ENCODE data around the gene BOD1L1.
"Not testable (repeated sequence)": the region's sequence is repeated elsewhere in the genome, so short reads cannot be mapped to it uniquely, and the experiment has no call there.

BOD1L1 gene

GRCh38 chr4:13601048-13601447, 26.5 kb downstream of the BOD1L1 start:
- ATAC-seq (no peak), DNase-seq (no peak)
- Mint-ChIP-seq H3K27ac (peak overlapping the region; percentile 5), H3K4me1 (peaks cover 11% of the 10 kb centered on the region), H3K9me3 (no peaks in the 10 kb centered on the region), H3K4me3 (no peak overlapping the region), H3K36me3 (ENCODE audit: low read depth) (peaks cover 53% of the 10 kb centered on the region), H3K27me3 (no peaks in the 10 kb centered on the region)

GRCh38 chr4:13599159-13599558, 28.4 kb downstream of the BOD1L1 start:
- H3K36me3 Mint-ChIP-seq (ENCODE audit: low read depth) = peaks cover 49% of the 10 kb centered on the region
- no peaks in the 10 kb centered on the region for H3K27me3 Mint-ChIP-seq
- H3K4me3 Mint-ChIP-seq = no peak overlapping the region
- no peak overlapping the region for H3K27ac Mint-ChIP-seq
- peaks cover 11% of the 10 kb centered on the region for H3K4me1 Mint-ChIP-seq
- DNase-seq (no peak), ATAC-seq (no peak)
- H3K9me3 Mint-ChIP-seq = no peaks in the 10 kb centered on the region

GRCh38 chr4:13597604-13598003, 29.9 kb downstream of the BOD1L1 start:
- Mint-ChIP-seq H3K9me3 (no peaks in the 10 kb centered on the region), H3K36me3 (ENCODE audit: low read depth) (peaks cover 38% of the 10 kb centered on the region), H3K27me3 (no peaks in the 10 kb centered on the region), H3K4me1 (peaks cover 11% of the 10 kb centered on the region), H3K4me3 (no peak overlapping the region), H3K27ac (no peak overlapping the region)
- ATAC-seq (no peak), DNase-seq (no peak)

GRCh38 chr4:13597141-13597540, 30.4 kb downstream of the BOD1L1 start:
- H3K4me1 Mint-ChIP-seq = peaks cover 11% of the 10 kb centered on the region
- H3K27ac Mint-ChIP-seq = no peak overlapping the region
- ATAC-seq = no peak
- DNase-seq = no peak
- H3K36me3 Mint-ChIP-seq (ENCODE audit: low read depth) = peaks cover 38% of the 10 kb centered on the region
- no peaks in the 10 kb centered on the region for H3K27me3 Mint-ChIP-seq
- H3K9me3 Mint-ChIP-seq = no peaks in the 10 kb centered on the region
- no peak overlapping the region for H3K4me3 Mint-ChIP-seq

- no peak overlapping the region for H3K27ac Mint-ChIP-seq
- H3K4me1 Mint-ChIP-seq = no peaks in the 10 kb centered on the region
- H3K36me3 Mint-ChIP-seq (ENCODE audit: low read depth) = peaks cover 29% of the 10 kb centered on the region
- ATAC-seq (no peak), DNase-seq (no peak)
- no peak overlapping the region for H3K4me3 Mint-ChIP-seq
- H3K9me3 Mint-ChIP-seq = no peaks in the 10 kb centered on the region
- H3K27me3 Mint-ChIP-seq = no peaks in the 10 kb centered on the region
Observed at GRCh38 chr4:13592220-13592619, 35.3 kb downstream of the BOD1L1 start.

DNA sequence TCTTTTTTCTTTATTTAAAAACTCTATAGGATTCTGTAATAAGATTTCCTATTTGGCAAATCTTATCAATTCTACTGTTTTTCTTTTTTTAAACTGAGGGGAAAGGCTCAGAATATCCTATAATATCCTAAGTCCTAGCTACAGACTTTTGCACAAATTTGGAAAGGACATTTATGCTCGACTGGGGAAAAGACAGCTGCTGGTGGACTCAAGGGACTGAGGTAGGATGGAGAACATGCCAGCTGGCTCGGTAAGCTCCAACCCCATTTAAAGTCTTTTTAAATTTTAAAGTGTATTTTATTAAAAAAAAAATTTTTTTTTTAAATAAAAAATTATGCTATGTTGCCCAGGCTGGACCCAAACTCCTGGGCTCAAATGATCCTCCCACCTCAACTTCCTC, 36.8 kb downstream of the BOD1L1 start:
- H3K9me3 Mint-ChIP-seq = no peaks in the 10 kb centered on the region
- peak overlapping the region; percentile 14 for H3K27ac Mint-ChIP-seq
- no peak for DNase-seq
- peaks cover 26% of the 10 kb centered on the region for H3K36me3 Mint-ChIP-seq (ENCODE audit: low read depth)
- ATAC-seq = no peak
- H3K4me1 Mint-ChIP-seq = no peaks in the 10 kb centered on the region
- H3K27me3 Mint-ChIP-seq = no peaks in the 10 kb centered on the region
- no peak overlapping the region for H3K4me3 Mint-ChIP-seq

DNA sequence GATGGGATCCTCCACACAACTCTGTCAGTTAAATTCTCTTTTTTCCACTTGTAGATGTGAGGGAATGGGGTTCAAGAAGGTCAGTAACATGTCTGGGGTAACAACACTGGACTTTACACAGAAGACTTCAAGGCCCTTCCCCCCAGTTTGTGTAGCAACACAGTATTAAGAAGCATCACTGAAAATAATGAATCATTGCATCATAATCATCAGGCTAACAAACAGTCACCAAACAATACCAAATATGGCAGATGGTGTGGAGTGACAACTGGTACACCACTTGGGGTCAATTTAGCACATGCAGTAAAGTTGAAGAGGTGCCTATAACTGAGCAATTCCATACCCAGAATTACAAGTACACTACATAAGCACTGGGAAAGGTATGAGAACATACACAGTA, 38.6 kb downstream of the BOD1L1 start:
- H3K27me3 Mint-ChIP-seq = no peaks in the 10 kb centered on the region
- no peak overlapping the region for H3K27ac Mint-ChIP-seq
- no peak for ATAC-seq
- H3K4me3 Mint-ChIP-seq = no peak overlapping the region
- H3K36me3 Mint-ChIP-seq (ENCODE audit: low read depth) = peaks cover 28% of the 10 kb centered on the region
- no peaks in the 10 kb centered on the region for H3K9me3 Mint-ChIP-seq
- H3K4me1 Mint-ChIP-seq = no peaks in the 10 kb centered on the region
- DNase-seq = no peak

GRCh38 chr4:13584481-13584880, 43.0 kb downstream of the BOD1L1 start:
- peaks cover 30% of the 10 kb centered on the region for H3K36me3 Mint-ChIP-seq (ENCODE audit: low read depth)
- no peak overlapping the region for H3K4me3 Mint-ChIP-seq

GRCh38 chr4:13580036-13580435, 47.5 kb downstream of the BOD1L1 start:
- no peak for DNase-seq
- no peaks in the 10 kb centered on the region for H3K9me3 Mint-ChIP-seq
- no peak for ATAC-seq
- H3K4me3 Mint-ChIP-seq = no peak overlapping the region
- H3K36me3 Mint-ChIP-seq (ENCODE audit: low read depth) = peaks cover 32% of the 10 kb centered on the region
- H3K27me3 Mint-ChIP-seq = no peaks in the 10 kb centered on the region
- H3K4me1 Mint-ChIP-seq = no peaks in the 10 kb centered on the region
- H3K27ac Mint-ChIP-seq = no peak overlapping the region

More at GRCh38 chr4:13584481-13584880, 43.0 kb downstream of the BOD1L1 start:
- DNase-seq (no peak), ATAC-seq (no peak)
- Mint-ChIP-seq H3K27me3 (no peaks in the 10 kb centered on the region), H3K27ac (no peak overlapping the region), H3K4me1 (no peaks in the 10 kb centered on the region), H3K9me3 (no peaks in the 10 kb centered on the region)

DNA sequence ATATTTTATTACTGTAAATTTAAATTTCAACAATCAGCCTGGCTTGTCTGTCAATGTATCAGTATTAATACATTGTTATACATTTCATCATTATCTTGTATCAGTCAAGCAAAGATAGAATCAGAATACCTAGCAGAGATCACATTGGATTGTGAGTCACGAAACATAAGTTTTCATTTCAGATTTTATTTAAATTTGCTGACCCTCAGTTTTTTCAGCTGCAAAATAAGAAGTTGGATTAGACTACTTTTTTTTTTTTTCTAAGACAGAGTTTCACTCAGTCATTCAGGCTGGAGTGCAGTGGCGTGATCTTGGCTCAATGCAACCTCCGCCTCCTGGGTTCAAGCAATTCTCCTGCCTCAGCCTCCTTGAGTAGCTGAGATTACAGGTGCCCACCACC, 49.9 kb downstream of the BOD1L1 start:
- Mint-ChIP-seq H3K4me1 (no peaks in the 10 kb centered on the region), H3K9me3 (no peaks in the 10 kb centered on the region), H3K27ac (no peak overlapping the region), H3K4me3 (no peak overlapping the region), H3K36me3 (ENCODE audit: low read depth) (peaks cover 34% of the 10 kb centered on the region), H3K27me3 (no peaks in the 10 kb centered on the region)
- DNase-seq = no peak
- ATAC-seq = no peak

GRCh38 chr4:13570916-13571315, 56.6 kb downstream of the BOD1L1 start:
- peaks cover 35% of the 10 kb centered on the region for H3K36me3 Mint-ChIP-seq (ENCODE audit: low read depth)
- no peaks in the 10 kb centered on the region for H3K4me1 Mint-ChIP-seq
- no peak for ATAC-seq
- H3K4me3 Mint-ChIP-seq = no peak overlapping the region
- no peak for DNase-seq
- no peak overlapping the region for H3K27ac Mint-ChIP-seq
- no peaks in the 10 kb centered on the region for H3K27me3 Mint-ChIP-seq
- no peaks in the 10 kb centered on the region for H3K9me3 Mint-ChIP-seq

DNA sequence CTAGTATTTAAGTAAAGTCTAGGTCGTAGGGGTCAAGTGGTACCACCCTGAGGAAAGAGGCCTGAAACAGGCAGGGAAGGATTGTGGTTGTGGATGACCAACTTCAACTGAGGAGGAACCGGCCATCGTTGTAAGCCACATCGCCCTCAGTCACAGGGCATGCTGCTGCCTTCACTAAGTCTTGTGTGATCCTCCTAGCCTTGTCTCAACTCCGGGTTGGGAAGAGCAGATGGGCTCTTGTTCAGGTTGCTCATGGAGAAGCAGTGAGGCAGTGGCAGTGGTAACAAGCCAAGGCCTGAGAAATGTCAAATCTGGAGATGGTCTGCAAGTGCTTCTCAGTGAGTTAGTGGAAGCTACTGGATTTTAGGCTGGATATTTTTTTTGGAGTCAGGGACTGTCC, 60.4 kb downstream of the BOD1L1 start:
- ATAC-seq = no peak
- Mint-ChIP-seq H3K4me1 (no peaks in the 10 kb centered on the region), H3K36me3 (ENCODE audit: low read depth) (peaks cover 26% of the 10 kb centered on the region), H3K27ac (no peak overlapping the region), H3K9me3 (no peaks in the 10 kb centered on the region), H3K27me3 (no peaks in the 10 kb centered on the region), H3K4me3 (no peak overlapping the region)
- DNase-seq = no peak

- Mint-ChIP-seq H3K27me3 (peaks cover 4% of the 10 kb centered on the region), H3K27ac (no peak overlapping the region), H3K36me3 (ENCODE audit: low read depth) (peaks cover 9% of the 10 kb centered on the region), H3K4me3 (no peak overlapping the region), H3K9me3 (no peaks in the 10 kb centered on the region), H3K4me1 (no peaks in the 10 kb centered on the region)
- ATAC-seq (no peak), DNase-seq (no peak)
Observed at GRCh38 chr4:13562876-13563275, 64.6 kb downstream of the BOD1L1 start.

DNA sequence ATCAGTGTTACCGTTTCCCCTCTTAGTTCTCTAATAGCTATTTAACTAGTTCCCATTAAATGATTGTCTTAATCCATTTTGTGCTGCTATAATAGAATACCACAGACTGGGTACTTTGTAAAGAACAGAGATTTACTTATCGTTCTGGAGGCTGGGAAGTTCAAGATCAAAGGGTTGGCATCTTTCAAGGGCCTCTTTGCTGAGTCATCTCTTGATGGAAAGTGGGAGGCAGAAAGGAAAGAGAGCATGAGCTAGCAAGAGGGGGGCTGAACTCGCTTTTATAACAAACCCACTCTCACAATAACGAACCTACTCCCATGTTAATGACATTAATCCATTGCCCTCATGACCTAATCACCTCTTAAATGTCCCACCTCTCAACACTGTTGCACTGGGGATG, 65.9 kb downstream of the BOD1L1 start:
- Mint-ChIP-seq H3K4me1 (no peaks in the 10 kb centered on the region), H3K4me3 (no peak overlapping the region), H3K27me3 (peaks cover 11% of the 10 kb centered on the region), H3K27ac (no peak overlapping the region), H3K9me3 (no peaks in the 10 kb centered on the region), H3K36me3 (ENCODE audit: low read depth) (peaks cover 4% of the 10 kb centered on the region)
- no peak for ATAC-seq
- no peak for DNase-seq

- not testable (repeated sequence) for ATAC-seq; H3K4me1 Mint-ChIP-seq; H3K36me3 Mint-ChIP-seq (ENCODE audit: low read depth); DNase-seq; H3K9me3 Mint-ChIP-seq; H3K4me3 Mint-ChIP-seq; H3K27ac Mint-ChIP-seq
- H3K27me3 Mint-ChIP-seq = peaks cover 17% of the 10 kb centered on the region
Observed at GRCh38 chr4:13560111-13560510, 67.4 kb downstream of the BOD1L1 start.

GRCh38 chr4:13559413-13559812, 68.1 kb downstream of the BOD1L1 start:
- H3K4me1 Mint-ChIP-seq = no peaks in the 10 kb centered on the region
- ATAC-seq = no peak
- H3K4me3 Mint-ChIP-seq = no peak overlapping the region

More at GRCh38 chr4:13559413-13559812, 68.1 kb downstream of the BOD1L1 start:
- Mint-ChIP-seq H3K27me3 (peaks cover 17% of the 10 kb centered on the region), H3K9me3 (no peaks in the 10 kb centered on the region), H3K27ac (no peak overlapping the region), H3K36me3 (ENCODE audit: low read depth) (no peaks in the 10 kb centered on the region)
- DNase-seq = no peak
